IMR-90 (cell line): Measurements from ENCODE around the gene CACNA1D. TPM values are rescaled to one million over a fixed set of nuclear protein-coding genes. Genes with fewer than 3 reads are reported as not detected.

Experiments
- ATAC-seq: fragments of 200-7000 bp; cut with Tn5 transposase; 2 replicates; pipeline ENCODE4 v1.9.1; 2020; ENCODE audit warnings: low read depth, mild to moderate bottlenecking, moderate library complexity
- BruUV-seq: library from RNA; stranded (reverse); fragments of 400-500 nt; replicated peaks from 2 replicates; lab custom pipeline; 2021; lab: Mats Ljungman, UMichigan
- CTCF ChIA-PET: fragments of 300-600 bp; formaldehyde crosslinking; extraction: SDS; loops from one replicate; lab custom pipeline; 2021; ENCODE audit warnings: antibody characterized with exemption; lab: Yijun Ruan, JAX
- POLR2A ChIA-PET: fragments of 300-600 bp; sonication (Branson Sonifier 250); formaldehyde crosslinking; loops from one replicate; lab custom pipeline; 2022; ENCODE audit warnings: antibody characterized with exemption; ENCODE audit not compliant: unreplicated experiment; lab: Charles Lee
- DNase-seq: peaks from one replicate; pipeline ENCODE4 v3.0.0; 2013
- H2AFZ ChIP-seq: replicated peaks from 2 replicates; pipeline ENCODE3; 2013; ENCODE audit warnings: low read length, mild to moderate bottlenecking; ENCODE audit not compliant: poor library complexity
- H2AK5ac ChIP-seq: 2 replicates; pipeline ENCODE4 v1.6.1; 2013; ENCODE audit warnings: low read depth, low read length, inconsistent platforms
- H2AK9ac ChIP-seq: replicated peaks from 2 replicates; pipeline ENCODE3; 2013; ENCODE audit warnings: mild to moderate bottlenecking, low read depth, low read length, moderate library complexity; ENCODE audit not compliant: poor library complexity
- H2BK120ac ChIP-seq: 2 replicates; pipeline ENCODE4 v1.6.1; 2013; ENCODE audit warnings: low read depth, low read length, inconsistent platforms
- H2BK15ac ChIP-seq: 3 replicates; pipeline ENCODE4 v1.6.1; 2013; ENCODE audit warnings: low read depth, low read length, inconsistent platforms
- H2BK20ac ChIP-seq: 2 replicates; pipeline ENCODE4 v1.6.1; 2013; ENCODE audit warnings: low read depth, mild to moderate bottlenecking, inconsistent platforms, low read length, moderate library complexity
- H2BK5ac ChIP-seq: 2 replicates; pipeline ENCODE4 v1.6.1; 2013; ENCODE audit warnings: mild to moderate bottlenecking, low read depth, low read length, inconsistent platforms; ENCODE audit not compliant: poor library complexity, severe bottlenecking
- H3K14ac ChIP-seq: replicated peaks from 2 replicates; pipeline ENCODE4 v1.6.1; 2013; ENCODE audit warnings: low read depth, low read length, inconsistent platforms
- H3K18ac ChIP-seq: 2 replicates; pipeline ENCODE4 v1.6.1; 2013; ENCODE audit warnings: low read depth, low read length, control low read depth
- H3K23ac ChIP-seq: 2 replicates; pipeline ENCODE4 v1.6.1; 2013; ENCODE audit warnings: low read depth, low read length, inconsistent platforms
- H3K27ac ChIP-seq: 2 replicates; pipeline ENCODE4 v1.5.1; 2013; ENCODE audit warnings: mild to moderate bottlenecking, control low read depth, low read length; ENCODE audit not compliant: insufficient read depth
- H3K27me3 ChIP-seq: 2 replicates; pipeline ENCODE4 v1.6.1; 2013; ENCODE audit warnings: low read length; ENCODE audit not compliant: control insufficient read depth, insufficient read depth
- H3K36me3 ChIP-seq: 2 replicates; pipeline ENCODE4 v1.6.1; 2013; ENCODE audit warnings: low read length, mixed read lengths; ENCODE audit not compliant: control insufficient read depth, insufficient read depth
- H3K4ac ChIP-seq: 2 replicates; pipeline ENCODE4 v1.6.1; 2013; ENCODE audit warnings: low read depth, low read length, inconsistent platforms
- H3K4me1 ChIP-seq: 2 replicates; pipeline ENCODE4 v1.6.1; 2013; ENCODE audit warnings: low read length, mixed read lengths; ENCODE audit not compliant: control insufficient read depth, insufficient read depth
- H3K4me2 ChIP-seq: 2 replicates; pipeline ENCODE4 v1.6.1; 2013; ENCODE audit warnings: low read depth, mild to moderate bottlenecking, control low read depth, low read length, moderate library complexity
- H3K4me3 ChIP-seq: 2 replicates; pipeline ENCODE4 v1.5.1; 2013; ENCODE audit warnings: low read depth, mild to moderate bottlenecking, control low read depth, low read length, moderate library complexity; ENCODE audit not compliant: insufficient read depth
- H3K56ac ChIP-seq: 2 replicates; pipeline ENCODE4 v1.6.1; 2013; ENCODE audit warnings: low read length, inconsistent platforms; ENCODE audit not compliant: insufficient read depth; ENCODE audit errors: extremely low read depth
- H3K79me1 ChIP-seq, 2 experiments: 2 replicates each; pipeline ENCODE4 v1.6.1; 2013; ENCODE audit warnings: low read length in 2 of 2, inconsistent platforms in 1 of 2, low read depth in 1 of 2
- H3K9ac ChIP-seq: 2 replicates; pipeline ENCODE4 v1.6.1; 2013; ENCODE audit warnings: low read depth, low read length, control low read depth
- H3K9me1 ChIP-seq: 2 replicates; pipeline ENCODE4 v1.6.1; 2013; ENCODE audit warnings: low read length, inconsistent platforms; ENCODE audit not compliant: insufficient read depth
- H3K9me3 ChIP-seq: 2 replicates; pipeline ENCODE4 v1.6.1; 2013; ENCODE audit warnings: low read length; ENCODE audit not compliant: control insufficient read depth, insufficient read depth
- H4K20me1 ChIP-seq: 2 replicates; pipeline ENCODE4 v1.6.1; 2013; ENCODE audit warnings: low read length, inconsistent platforms; ENCODE audit not compliant: insufficient read depth
- H4K5ac ChIP-seq: 2 replicates; pipeline ENCODE4 v1.6.1; 2013; ENCODE audit warnings: mild to moderate bottlenecking, low read depth, low read length, control low read depth
- H4K8ac ChIP-seq, 2 experiments: 2 replicates each; pipeline ENCODE4 v1.6.1; 2013; ENCODE audit warnings: low read depth in 2 of 2, low read length in 2 of 2, control low read depth in 1 of 2, inconsistent platforms in 1 of 2
- H4K91ac ChIP-seq: 2 replicates; pipeline ENCODE4 v1.6.1; 2013; ENCODE audit warnings: low read depth, low read length, inconsistent platforms; ENCODE audit not compliant: insufficient read depth
- NFE2L2 ChIP-seq: fragments of 150-350 bp; IDR thresholded peaks from 2 replicates; pipeline ENCODE4 v1.6.1; 2016; ENCODE audit warnings: low read depth, mild to moderate bottlenecking, low read length
- RFX5 ChIP-seq: IDR thresholded peaks from 2 replicates; pipeline ENCODE4 v1.8.0; 2012; ENCODE audit warnings: low read depth, mild to moderate bottlenecking, low read length, moderate library complexity
- WGBS, 2 experiments: methylation state at CpG; one replicate each; pipeline versions ENCODE4 v1.1.5 to v1.1.7; 2013; ENCODE audit warnings: missing lambda C conversion rate in 2 of 2; ENCODE audit not compliant: insufficient read length in 1 of 2; ENCODE audit errors: extremely low coverage in 2 of 2; 5-methylcytosine and 5-hydroxymethylcytosine counted together
- dilution Hi-C: fragments of 300-500 bp; cut with HindIII; formaldehyde crosslinking; loops from one replicate; pipeline ENCODE4 v1.14.3; 2018; ENCODE audit warnings: low sequenced_read_pairs; ENCODE audit not compliant: unreplicated experiment
- in situ Hi-C: fragments of 300-500 bp; cut with MboI; formaldehyde crosslinking; loops from 3 replicates; pipeline ENCODE4 v1.14.3; 2019; ENCODE audit warnings: low sequenced_read_pairs, inconsistent platforms, mixed read lengths
- intact Hi-C: fragments of 100-400 bp; cut with micrococcal nuclease; formaldehyde crosslinking; loops from 2 replicates; pipeline ENCODE4 v1.10.0; 2022
- polyA plus RNA-seq, 3 experiments: library from polyadenylated mRNA; depleted of rRNA; stranded (reverse); fragments of >200 nt; gene quantifications; 2 replicates each; pipeline ENCODE4 v1.2.3, GENCODE V29; 2012; ENCODE audit warnings: low replicate concordance in 1 of 3
- total RNA-seq: library from RNA; depleted of rRNA; stranded (reverse); fragments of >200 nt; gene quantifications from 2 replicates; pipeline ENCODE4 v1.2.3, GENCODE V29; 2012
- TF ChIP-seq, protein P1 (sequence below): fragments of 150-350 bp; IDR thresholded peaks from 2 replicates; pipeline ENCODE4 v1.6.1; 2016; ENCODE audit warnings: low read depth, mild to moderate bottlenecking, low read length, moderate library complexity, borderline replicate concordance
- TF ChIP-seq, protein P2 (sequence below): conservative IDR thresholded peaks from 2 replicates; pipeline ENCODE4 v1.5.1; 2012; ENCODE audit warnings: mild to moderate bottlenecking, low read depth, low read length, improper control_type of control experiment

The CACNA1D gene
- total and polyA plus RNA-seq, 2 of the 4 experiments (the other 2 are of a cell fraction): 0.07 TPM; not detected in 1

DNA sequence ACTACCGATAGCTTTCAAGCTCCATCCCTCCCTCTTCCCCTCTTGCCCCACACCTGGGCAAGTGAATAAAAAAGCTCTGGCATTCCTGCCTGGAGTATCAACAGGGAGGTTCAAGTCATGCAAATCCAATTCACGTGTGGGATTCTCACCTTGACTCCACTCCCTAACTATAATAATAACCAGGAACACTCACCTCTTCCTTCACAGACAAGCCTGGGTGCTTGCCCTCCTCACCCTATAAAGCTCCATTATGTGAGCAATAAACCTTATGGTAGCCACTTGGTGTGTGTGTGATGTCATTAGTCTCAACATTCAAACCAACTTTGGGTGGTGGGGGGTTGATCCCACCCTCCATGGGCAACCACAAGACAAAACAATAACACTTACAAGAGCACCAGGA is 335.2 kb downstream of the CACNA1D start:
- in situ Hi-C loops (no loop called here), dilution Hi-C loops (no loop called here), intact Hi-C loops (no loop called here)
- H2AK9ac ChIP-seq: no peak overlapping the region
- no peak overlapping the region for H4K5ac ChIP-seq
- no peak overlapping the region for H2BK5ac ChIP-seq
- DNase-seq (no peak), ATAC-seq (no peak)
- no peak overlapping the region for H3K27ac ChIP-seq
- H2AFZ ChIP-seq: no peak overlapping the region
- H4K8ac ChIP-seq: no peak overlapping the region
- no peak overlapping the region for H3K14ac ChIP-seq
- H3K18ac ChIP-seq: no peak overlapping the region
- H3K79me1 ChIP-seq: no peaks in the 10 kb centered on the region
- H3K9ac ChIP-seq: no peak overlapping the region
- H2BK120ac ChIP-seq: no peak overlapping the region
- H3K27me3 ChIP-seq: no peaks in the 10 kb centered on the region
- POLR2A ChIA-PET: no interaction called here
- H3K4me3 ChIP-seq: no peak overlapping the region
- no peaks in the 10 kb centered on the region for H3K9me3 ChIP-seq
- BruUV-seq: no TSS peak
- H3K4me1 ChIP-seq: no peaks in the 10 kb centered on the region
- H3K4ac ChIP-seq: no peak overlapping the region
- H2AK5ac ChIP-seq: no peak overlapping the region
- H2BK20ac ChIP-seq: no peak overlapping the region
- no peaks in the 10 kb centered on the region for H3K36me3 ChIP-seq
- no peak overlapping the region for H3K4me2 ChIP-seq
- H3K56ac ChIP-seq: no peak overlapping the region
- H3K23ac ChIP-seq: no peak overlapping the region
- no peak overlapping the region for H4K91ac ChIP-seq
- H2BK15ac ChIP-seq: no peak overlapping the region
- no peaks in the 10 kb centered on the region for H4K20me1 ChIP-seq
- WGBS, 2 experiments: no CpG with 5 or more reads among the region's 2 CpGs
- TF ChIP-seq, protein P1, sequence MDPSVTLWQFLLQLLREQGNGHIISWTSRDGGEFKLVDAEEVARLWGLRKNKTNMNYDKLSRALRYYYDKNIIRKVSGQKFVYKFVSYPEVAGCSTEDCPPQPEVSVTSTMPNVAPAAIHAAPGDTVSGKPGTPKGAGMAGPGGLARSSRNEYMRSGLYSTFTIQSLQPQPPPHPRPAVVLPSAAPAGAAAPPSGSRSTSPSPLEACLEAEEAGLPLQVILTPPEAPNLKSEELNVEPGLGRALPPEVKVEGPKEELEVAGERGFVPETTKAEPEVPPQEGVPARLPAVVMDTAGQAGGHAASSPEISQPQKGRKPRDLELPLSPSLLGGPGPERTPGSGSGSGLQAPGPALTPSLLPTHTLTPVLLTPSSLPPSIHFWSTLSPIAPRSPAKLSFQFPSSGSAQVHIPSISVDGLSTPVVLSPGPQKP: no peak
- TF ChIP-seq NFE2L2 (no peak), RFX5 (no peak)
- TF ChIP-seq, protein P2, sequence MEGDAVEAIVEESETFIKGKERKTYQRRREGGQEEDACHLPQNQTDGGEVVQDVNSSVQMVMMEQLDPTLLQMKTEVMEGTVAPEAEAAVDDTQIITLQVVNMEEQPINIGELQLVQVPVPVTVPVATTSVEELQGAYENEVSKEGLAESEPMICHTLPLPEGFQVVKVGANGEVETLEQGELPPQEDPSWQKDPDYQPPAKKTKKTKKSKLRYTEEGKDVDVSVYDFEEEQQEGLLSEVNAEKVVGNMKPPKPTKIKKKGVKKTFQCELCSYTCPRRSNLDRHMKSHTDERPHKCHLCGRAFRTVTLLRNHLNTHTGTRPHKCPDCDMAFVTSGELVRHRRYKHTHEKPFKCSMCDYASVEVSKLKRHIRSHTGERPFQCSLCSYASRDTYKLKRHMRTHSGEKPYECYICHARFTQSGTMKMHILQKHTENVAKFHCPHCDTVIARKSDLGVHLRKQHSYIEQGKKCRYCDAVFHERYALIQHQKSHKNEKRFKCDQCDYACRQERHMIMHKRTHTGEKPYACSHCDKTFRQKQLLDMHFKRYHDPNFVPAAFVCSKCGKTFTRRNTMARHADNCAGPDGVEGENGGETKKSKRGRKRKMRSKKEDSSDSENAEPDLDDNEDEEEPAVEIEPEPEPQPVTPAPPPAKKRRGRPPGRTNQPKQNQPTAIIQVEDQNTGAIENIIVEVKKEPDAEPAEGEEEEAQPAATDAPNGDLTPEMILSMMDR: no peak
- CTCF ChIA-PET: no interaction called here
- no peaks in the 10 kb centered on the region for H3K9me1 ChIP-seq
